ENCODE results near the gene PALM3. TPM values are rescaled to one million over a fixed set of nuclear protein-coding genes. Genes with fewer than 3 reads are reported as not detected.

PALM3 gene
- 4.7 TPM for total RNA-seq

GRCh38 chr19:14061751-14062557 lies at the start of gene PALM3:
Gene PALM3 (minus strand): TSS chr19:14062076. CDS start chr19:14061980, 96 bp downstream.

DNA sequence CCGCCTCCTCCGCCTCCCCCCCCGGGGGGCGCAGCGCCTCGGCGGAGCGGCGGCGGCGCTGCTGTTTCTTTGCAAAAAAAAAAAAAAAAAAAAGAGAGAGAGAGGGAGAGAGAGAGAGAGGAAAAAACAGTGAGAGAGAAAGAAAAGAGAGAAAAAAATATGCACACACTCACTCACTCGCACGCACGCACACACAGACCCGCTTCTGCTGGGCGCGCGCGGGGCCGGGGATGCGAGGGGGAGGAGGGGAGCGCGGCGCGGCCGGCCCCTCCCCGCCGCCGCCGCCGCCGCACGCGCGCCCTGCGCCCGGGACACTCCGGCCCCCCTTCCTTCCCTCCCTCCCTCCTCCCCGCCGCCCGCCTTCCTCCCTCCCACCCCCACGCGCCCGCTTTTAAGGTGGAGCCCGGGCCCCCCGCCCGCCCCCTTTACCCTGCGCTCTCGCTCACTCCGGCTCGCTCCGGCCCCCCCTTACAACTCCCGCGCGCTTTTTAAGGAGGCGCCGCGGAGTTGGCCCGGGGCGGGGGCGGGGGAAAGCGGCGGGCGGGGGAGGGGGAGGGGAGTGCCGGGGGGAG lies 28.7 kb upstream of the PALM3 start, which contains the start of gene SAMD1:
Gene SAMD1 (minus strand): TSS at position 243 of the 572 bp plus-strand sequence.

DNA sequence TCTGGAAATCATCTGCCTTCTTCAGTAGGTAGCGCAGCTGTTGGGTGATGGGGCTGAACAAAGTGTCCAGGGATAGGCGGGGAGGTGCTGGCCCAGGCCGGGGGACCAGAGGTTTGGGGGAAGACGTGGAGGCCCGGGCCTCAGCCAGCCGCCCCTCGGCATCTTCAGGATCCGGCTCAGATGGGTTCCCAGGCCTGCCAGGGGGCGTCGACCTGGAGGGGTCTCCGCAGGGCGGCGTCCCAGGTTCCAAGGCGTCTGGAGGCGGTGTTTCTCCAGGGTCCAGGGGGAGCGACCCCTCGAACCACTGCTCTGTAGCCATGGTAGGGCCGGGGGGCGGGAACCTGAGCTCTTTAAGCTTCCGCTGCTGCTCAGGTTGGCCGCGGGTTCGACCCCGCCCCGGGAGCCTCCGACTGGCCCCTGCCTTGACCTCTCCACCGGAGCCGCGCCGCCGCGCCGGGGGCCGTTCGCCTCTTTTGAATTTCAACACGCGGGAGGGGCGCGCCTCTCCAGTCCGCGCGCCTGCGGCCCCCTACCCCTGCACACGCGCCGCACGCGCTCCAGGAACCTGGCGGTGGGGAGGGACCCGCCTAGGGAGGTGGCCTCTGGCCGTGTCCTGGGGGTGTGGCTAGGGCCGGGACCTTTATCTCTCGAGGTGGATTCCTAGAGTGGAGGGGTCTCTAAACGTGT lies 23.6 kb upstream of the PALM3 start, which contains the start of gene C19orf67:
Gene C19orf67 (minus strand): TSS at position 475 of the 687 bp plus-strand sequence. CDS start 156 bp downstream, at position 319.

DNA sequence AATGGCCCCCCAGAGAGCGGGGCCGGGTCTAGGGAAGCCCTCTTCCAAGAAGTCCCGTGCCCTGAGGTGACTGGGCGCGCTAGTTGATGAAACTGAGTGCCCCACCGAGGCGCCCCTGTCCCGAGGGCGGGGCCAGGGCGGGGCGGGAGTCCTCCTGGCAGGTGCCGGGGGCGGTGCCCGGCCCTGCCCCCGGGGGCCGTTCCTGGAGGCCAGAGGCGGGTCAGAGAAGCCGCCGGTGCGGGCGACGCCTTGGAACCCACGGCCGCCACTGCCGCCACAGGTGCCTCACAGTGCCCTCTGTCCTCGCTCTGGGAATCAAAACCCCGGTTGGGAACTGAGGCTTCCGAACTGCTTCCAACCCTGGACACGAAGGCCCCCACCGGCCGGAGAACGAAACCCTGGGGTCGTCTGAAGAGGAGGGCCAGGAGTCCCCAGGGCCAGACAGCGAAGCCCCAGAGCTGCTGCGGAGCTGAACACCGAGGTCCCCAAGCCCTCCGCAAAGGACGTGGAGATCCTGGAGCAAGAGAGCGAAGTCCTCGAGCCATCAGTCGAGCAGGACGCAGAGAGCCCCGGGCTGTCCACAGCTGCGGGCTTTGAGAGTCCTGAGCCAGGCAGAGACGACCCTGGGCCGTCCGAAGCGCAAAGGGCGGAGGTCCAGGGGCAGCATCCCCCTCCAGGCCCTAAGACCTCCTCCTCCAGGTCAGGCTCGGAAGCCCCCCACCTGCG lies 10.8 kb upstream of the PALM3 start, which contains the start of gene MISP3:
Gene MISP3 (plus strand): TSS at position 252 of the 726 bp plus-strand sequence. CDS start 524 bp downstream, outside the sequence.

GRCh38 chr19:14031719-14032480 lies 30.0 kb downstream of the PALM3 start, which contains the start of gene IL27RA:
Gene IL27RA (plus strand): TSS chr19:14031762. CDS start chr19:14031873, 111 bp downstream.

GRCh38 chr19:14027856-14028450 lies 33.9 kb downstream of the PALM3 start, which contains the start of gene RLN3:
Gene RLN3 (plus strand): TSS chr19:14028148. CDS start chr19:14028205, 57 bp downstream.

GRCh38 chr19:14006085-14006765 lies 55.7 kb downstream of the PALM3 start, which contains the start of gene RFX1:
Gene RFX1 (minus strand): TSS chr19:14006320. CDS start chr19:13993843, 12,477 bp downstream.

Other genes starting within 250 kb of the PALM3 start
- 3.8 TPM for gene NANOS3, start 184.9 kb downstream of the PALM3 start, total RNA-seq
- gene BRME1, start 156.0 kb downstream of the PALM3 start, total RNA-seq: 21.9 TPM
- gene CC2D1A, start 155.9 kb downstream of the PALM3 start, total RNA-seq: 20.0 TPM
- gene PODNL1, start 123.7 kb downstream of the PALM3 start, total RNA-seq: not detected
- 19.1 TPM for gene DCAF15, start 109.6 kb downstream of the PALM3 start, total RNA-seq
- gene RFX1, start 55.8 kb downstream of the PALM3 start, total RNA-seq: 4.4 TPM
- gene RLN3, start 33.9 kb downstream of the PALM3 start, total RNA-seq: not detected
- gene IL27RA, start 30.3 kb downstream of the PALM3 start, total RNA-seq: 5.6 TPM
- gene MISP3, start 10.7 kb upstream of the PALM3 start, total RNA-seq: 0.63 TPM
- gene C19orf67, start 23.7 kb upstream of the PALM3 start, total RNA-seq: not detected
- 36.3 TPM for gene SAMD1, start 28.7 kb upstream of the PALM3 start, total RNA-seq
- 42.9 TPM for gene PRKACA, start 55.7 kb upstream of the PALM3 start, total RNA-seq
- 2.8 TPM for gene ASF1B, start 74.5 kb upstream of the PALM3 start, total RNA-seq
- 88.9 TPM for gene ADGRL1, start 144.1 kb upstream of the PALM3 start, total RNA-seq